ENCODE results near the gene TEX2.
A peak's percentile ranks its signal among the peaks of the same experiment; 100 is the strongest.
"Not testable (repeated sequence)": the region's sequence is repeated elsewhere in the genome, so short reads cannot be mapped to it uniquely, and the experiment has no call there.

The TEX2 gene

GRCh38 chr17:64212122-64212521 lies 50.9 kb downstream of the TEX2 start:
- DNase-seq = no peak

- no peak for DNase-seq
These were observed 53.1 kb downstream of the TEX2 start for GRCh38 chr17:64209983-64210382.

GRCh38 chr17:64209356-64209941 lies 53.6 kb downstream of the TEX2 start:
- no peak for DNase-seq

- not testable (repeated sequence) for DNase-seq
These were observed 54.4 kb downstream of the TEX2 start for GRCh38 chr17:64208656-64209055.

- no peak for DNase-seq
These were observed 57.3 kb downstream of the TEX2 start for GRCh38 chr17:64205804-64206203.

- no peak for DNase-seq
These were observed 59.4 kb downstream of the TEX2 start for GRCh38 chr17:64203630-64204029.

- no peak for DNase-seq
These were observed 60.2 kb downstream of the TEX2 start for GRCh38 chr17:64202683-64203344.

GRCh38 chr17:64200080-64201032 lies 62.7 kb downstream of the TEX2 start:
- peak; percentile 33 for DNase-seq

GRCh38 chr17:64198331-64199090 lies 64.5 kb downstream of the TEX2 start:
- DNase-seq = no peak

- no peak for DNase-seq
These were observed 66.5 kb downstream of the TEX2 start for GRCh38 chr17:64196601-64197000.

GRCh38 chr17:64193561-64193960 lies 69.5 kb downstream of the TEX2 start:
- no peak for DNase-seq

- DNase-seq = no peak
These were observed 70.5 kb downstream of the TEX2 start for GRCh38 chr17:64192589-64192988.

- peak; percentile 11 for DNase-seq
These were observed 72.6 kb downstream of the TEX2 start for GRCh38 chr17:64190472-64190871.

- DNase-seq = no peak
These were observed 75.0 kb downstream of the TEX2 start for GRCh38 chr17:64188088-64188487.

GRCh38 chr17:64187093-64187895 lies 75.8 kb downstream of the TEX2 start:
- no peak for DNase-seq

- DNase-seq = no peak
These were observed 76.6 kb downstream of the TEX2 start for GRCh38 chr17:64186171-64187092.

- DNase-seq = not testable (repeated sequence)
These were observed 77.5 kb downstream of the TEX2 start for GRCh38 chr17:64185557-64185956.

GRCh38 chr17:64185101-64185500 lies 78.0 kb downstream of the TEX2 start:
- no peak for DNase-seq

GRCh38 chr17:64183815-64184214 lies 79.2 kb downstream of the TEX2 start:
- DNase-seq = no peak

GRCh38 chr17:64182325-64183012 lies 80.6 kb downstream of the TEX2 start:
- DNase-seq = no peak

All from NCI-H2029 (cell line).